Chondrocyte (in vitro differentiated cells): ENCODE data around the gene JAKMIP1. TPM values are rescaled to one million over a fixed set of nuclear protein-coding genes. Genes with fewer than 3 reads are reported as not detected.

ENCODE experiments used
- DNase-seq: peaks from one replicate; pipeline ENCODE4 v3.0.0; 2021; ENCODE audit warnings: mixed read lengths, low spot score
- H3K27ac Mint-ChIP-seq: one replicate; pipeline ENCODE4 v1.8.0; 2021; ENCODE audit warnings: mild to moderate bottlenecking, moderate library complexity, mixed read lengths; ENCODE audit not compliant: unreplicated experiment
- H3K27me3 Mint-ChIP-seq: 2 replicates; pipeline ENCODE4 v1.8.0; 2021; ENCODE audit warnings: low read depth, mixed read lengths
- H3K36me3 Mint-ChIP-seq: 2 replicates; pipeline ENCODE4 v1.8.0; 2021; ENCODE audit warnings: low read depth, mixed read lengths
- H3K4me1 Mint-ChIP-seq: 2 replicates; pipeline ENCODE4 v1.8.0; 2021; ENCODE audit warnings: low read depth, mild to moderate bottlenecking, mixed read lengths
- H3K4me3 Mint-ChIP-seq: one replicate; pipeline ENCODE4 v1.8.0; 2021; ENCODE audit warnings: mild to moderate bottlenecking, moderate library complexity, mixed read lengths; ENCODE audit not compliant: unreplicated experiment
- H3K9me3 Mint-ChIP-seq: 2 replicates; pipeline ENCODE4 v1.8.0; 2021; ENCODE audit warnings: low read depth, mixed read lengths
- total RNA-seq: library from RNA; stranded (reverse); gene quantifications from 3 replicates; pipeline ENCODE4 v1.2.1, GENCODE V29; 2021
- TF ChIP-seq, protein P1 (sequence below): fragments of 200-600 bp; sonication (generic); IDR thresholded peaks from 2 replicates; pipeline ENCODE4 v1.5.0; 2021; ENCODE audit warnings: antibody characterized with exemption, mild to moderate bottlenecking, moderate library complexity

The JAKMIP1 gene
- total RNA-seq, 1 donor from 2014 or later, result 0.10 TPM

GRCh38 chr4:6049985-6050384 is 150.4 kb downstream of the JAKMIP1 start:
- H3K9me3 Mint-ChIP-seq, result no peaks in the 10 kb centered on the region
- no peak for DNase-seq
- peaks cover 32% of the 10 kb centered on the region for H3K27me3 Mint-ChIP-seq
- no peak overlapping the region for H3K27ac Mint-ChIP-seq
- TF ChIP-seq, protein P1, sequence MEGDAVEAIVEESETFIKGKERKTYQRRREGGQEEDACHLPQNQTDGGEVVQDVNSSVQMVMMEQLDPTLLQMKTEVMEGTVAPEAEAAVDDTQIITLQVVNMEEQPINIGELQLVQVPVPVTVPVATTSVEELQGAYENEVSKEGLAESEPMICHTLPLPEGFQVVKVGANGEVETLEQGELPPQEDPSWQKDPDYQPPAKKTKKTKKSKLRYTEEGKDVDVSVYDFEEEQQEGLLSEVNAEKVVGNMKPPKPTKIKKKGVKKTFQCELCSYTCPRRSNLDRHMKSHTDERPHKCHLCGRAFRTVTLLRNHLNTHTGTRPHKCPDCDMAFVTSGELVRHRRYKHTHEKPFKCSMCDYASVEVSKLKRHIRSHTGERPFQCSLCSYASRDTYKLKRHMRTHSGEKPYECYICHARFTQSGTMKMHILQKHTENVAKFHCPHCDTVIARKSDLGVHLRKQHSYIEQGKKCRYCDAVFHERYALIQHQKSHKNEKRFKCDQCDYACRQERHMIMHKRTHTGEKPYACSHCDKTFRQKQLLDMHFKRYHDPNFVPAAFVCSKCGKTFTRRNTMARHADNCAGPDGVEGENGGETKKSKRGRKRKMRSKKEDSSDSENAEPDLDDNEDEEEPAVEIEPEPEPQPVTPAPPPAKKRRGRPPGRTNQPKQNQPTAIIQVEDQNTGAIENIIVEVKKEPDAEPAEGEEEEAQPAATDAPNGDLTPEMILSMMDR, result no peak
- no peaks in the 10 kb centered on the region for H3K4me1 Mint-ChIP-seq
- H3K4me3 Mint-ChIP-seq, result no peak overlapping the region
- H3K36me3 Mint-ChIP-seq, result no peaks in the 10 kb centered on the region

DNA sequence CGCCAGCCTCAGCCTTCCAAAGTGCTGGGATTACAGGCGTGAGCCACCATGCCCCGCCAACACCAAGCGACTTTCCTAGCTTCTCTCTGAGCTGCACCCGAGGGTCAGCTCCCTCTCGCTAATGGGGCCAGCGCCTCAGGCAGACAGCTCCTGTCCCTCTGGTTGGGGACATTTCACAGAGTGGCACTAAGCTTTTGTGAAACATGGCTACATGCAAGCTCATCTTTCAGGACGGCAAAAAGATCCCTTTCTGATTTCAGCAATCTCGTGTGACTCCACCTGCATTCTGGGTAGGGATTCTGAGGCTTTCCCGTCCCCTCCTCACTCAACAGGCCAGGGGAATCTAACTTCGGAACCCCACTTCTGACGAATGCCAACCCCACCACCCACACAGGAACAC is 151.1 kb downstream of the JAKMIP1 start:
- peaks cover 36% of the 10 kb centered on the region for H3K27me3 Mint-ChIP-seq
- no peaks in the 10 kb centered on the region for H3K9me3 Mint-ChIP-seq
- TF ChIP-seq, protein P1, result no peak
- H3K4me1 Mint-ChIP-seq, result no peaks in the 10 kb centered on the region
- no peaks in the 10 kb centered on the region for H3K36me3 Mint-ChIP-seq
- no peak overlapping the region for H3K4me3 Mint-ChIP-seq
- H3K27ac Mint-ChIP-seq, result no peak overlapping the region
- no peak for DNase-seq

DNA sequence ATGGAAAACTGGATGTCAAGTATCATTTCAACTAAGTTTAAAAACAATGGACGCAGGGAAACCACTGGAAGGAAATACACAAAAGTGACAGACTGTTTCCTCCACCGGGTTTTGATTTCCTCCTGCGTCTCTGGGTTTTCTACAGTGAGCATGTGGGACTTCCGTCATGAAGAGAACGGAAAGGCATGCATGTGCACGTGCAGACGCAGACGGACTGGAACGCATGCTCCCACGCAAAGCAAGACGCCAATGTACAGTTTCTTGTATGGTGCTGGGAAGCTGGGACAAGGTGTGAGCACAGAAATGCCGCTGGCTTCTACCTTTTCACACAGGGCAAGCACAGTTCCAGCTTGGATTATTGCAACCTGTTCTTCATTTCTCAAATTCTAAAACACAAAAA is 151.8 kb downstream of the JAKMIP1 start:
- Mint-ChIP-seq H3K27me3 (peaks cover 38% of the 10 kb centered on the region), H3K36me3 (no peaks in the 10 kb centered on the region), H3K27ac (no peak overlapping the region), H3K4me1 (no peaks in the 10 kb centered on the region), H3K9me3 (no peaks in the 10 kb centered on the region), H3K4me3 (no peak overlapping the region)
- TF ChIP-seq, protein P1, result no peak
- DNase-seq, result no peak

DNA sequence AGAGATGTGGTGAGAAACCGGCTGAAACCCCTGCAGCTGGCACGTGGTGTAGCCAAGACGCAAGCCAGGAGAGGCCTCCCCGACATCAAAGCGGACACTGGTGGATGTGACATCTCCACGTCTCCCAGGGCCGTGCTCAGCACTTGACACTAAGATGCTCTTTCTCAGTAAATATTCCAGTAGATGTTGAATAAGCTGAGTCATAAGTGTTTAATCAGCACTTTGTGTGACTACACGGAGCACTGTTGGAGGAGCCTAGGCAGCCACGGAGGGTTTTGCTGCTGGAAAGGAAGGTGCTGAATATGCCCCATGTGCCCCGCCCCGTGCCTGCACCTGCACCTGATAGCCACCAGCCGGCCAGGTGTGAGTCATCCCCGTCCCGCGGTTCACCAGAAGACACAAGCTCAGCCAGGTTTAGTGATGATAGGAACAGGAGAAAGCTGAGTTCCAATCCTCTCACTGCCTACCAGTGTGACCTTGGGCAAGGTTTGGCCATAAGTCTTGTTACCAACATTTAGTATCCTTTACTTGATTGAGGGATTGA is 153.1 kb downstream of the JAKMIP1 start:
- TF ChIP-seq, protein P1, result no peak
- H3K27me3 Mint-ChIP-seq, result peaks cover 44% of the 10 kb centered on the region

DNA sequence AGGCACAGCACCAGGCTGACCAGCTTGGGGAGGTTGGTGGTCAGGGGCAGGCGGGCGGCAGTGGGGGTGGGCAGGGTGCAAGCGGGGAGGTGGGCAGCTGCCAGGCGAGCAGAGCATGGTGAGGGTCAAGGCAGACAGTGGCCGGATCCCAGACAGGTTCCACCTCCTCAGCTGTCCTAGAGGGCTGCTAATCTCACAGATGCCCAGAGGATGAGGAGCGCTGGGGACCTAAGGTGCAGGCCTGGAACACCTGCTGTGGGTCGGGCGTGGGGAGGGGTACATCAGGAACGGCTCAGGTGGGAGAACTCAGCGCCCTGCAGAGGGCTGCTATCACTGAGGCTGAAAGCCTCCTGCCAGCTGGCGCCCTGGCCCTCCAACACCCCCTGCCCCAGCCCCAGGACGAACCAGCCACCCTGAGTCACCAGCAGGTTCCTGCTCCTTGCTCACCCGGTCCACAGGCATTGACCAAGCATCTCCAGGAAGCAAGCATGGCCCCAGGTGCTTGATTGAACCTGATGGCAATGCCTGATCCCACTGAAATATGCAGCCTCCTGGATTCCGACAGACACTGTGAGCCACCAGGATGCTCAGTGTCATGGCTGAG is 153.7 kb downstream of the JAKMIP1 start:
- Mint-ChIP-seq H3K9me3 (no peaks in the 10 kb centered on the region), H3K27ac (no peak overlapping the region), H3K27me3 (peaks cover 47% of the 10 kb centered on the region), H3K4me1 (no peaks in the 10 kb centered on the region), H3K36me3 (no peaks in the 10 kb centered on the region), H3K4me3 (no peak overlapping the region)
- TF ChIP-seq, protein P1, result no peak
- no peak for DNase-seq

More for the DNA sequence above, 153.1 kb downstream of the JAKMIP1 start:
- no peaks in the 10 kb centered on the region for H3K9me3 Mint-ChIP-seq
- no peaks in the 10 kb centered on the region for H3K4me1 Mint-ChIP-seq
- no peak for DNase-seq
- H3K36me3 Mint-ChIP-seq, result no peaks in the 10 kb centered on the region
- no peak overlapping the region for H3K4me3 Mint-ChIP-seq
- H3K27ac Mint-ChIP-seq, result no peak overlapping the region
